CD4-positive, CD25-positive, alpha-beta regulatory T cell (primary cell): ENCODE measurements around the gene FBXO15. TPM values are rescaled to one million over a fixed set of nuclear protein-coding genes. Genes with fewer than 3 reads are reported as not detected.

ENCODE experiments used
- ATAC-seq, 2 donors: fragments of 150-1000 bp; cut with Tn5 transposase; one replicate each; pipeline ENCODE4 v1.10.0; 2021; ENCODE audit warnings: low read depth in 2 of 2, moderate number of reproducible peaks in 2 of 2, moderate library complexity in 1 of 2
- DNase-seq, 3 donors: peaks; one replicate each; pipeline versions ENCODE4 v3.0.0 to v3.0.0-alpha.2; 2012 to 2022; ENCODE audit warnings: mixed read lengths in 1 of 3
- H3K27ac ChIP-seq: one replicate; pipeline ENCODE4 v1.7.0; 2013; ENCODE audit warnings: mild to moderate bottlenecking, low read length; ENCODE audit not compliant: insufficient read depth, poor library complexity, severe bottlenecking
- H3K27me3 ChIP-seq: one replicate; pipeline ENCODE4 v1.7.0; 2013; ENCODE audit warnings: low read length; ENCODE audit not compliant: control insufficient read depth, insufficient read depth
- H3K36me3 ChIP-seq: one replicate; pipeline ENCODE4 v1.7.0; 2013; ENCODE audit warnings: mild to moderate bottlenecking, low read length, moderate library complexity; ENCODE audit not compliant: control insufficient read depth, insufficient read depth
- H3K4me1 ChIP-seq: 2 replicates; pipeline ENCODE4 v1.7.0; 2013; ENCODE audit warnings: mild to moderate bottlenecking, low read length; ENCODE audit not compliant: insufficient read depth, control insufficient read depth, poor library complexity, severe bottlenecking
- H3K4me3 ChIP-seq: one replicate; pipeline ENCODE4 v1.7.0; 2013; ENCODE audit warnings: low read depth, mild to moderate bottlenecking, low read length, moderate library complexity
- H3K9me3 ChIP-seq, 2 experiments: 1 replicate in 1 of 2; 2 replicates in 1 of 2; pipeline ENCODE4 v1.7.0; 2013; ENCODE audit warnings: low read length in 2 of 2, mild to moderate bottlenecking in 1 of 2, moderate library complexity in 1 of 2; ENCODE audit not compliant: control insufficient read depth in 2 of 2
- H3K27ac Mint-ChIP-seq, 3 donors: one replicate each; pipeline ENCODE4 v1.8.0; 2020 to 2022; ENCODE audit warnings: mild to moderate bottlenecking in 3 of 3, mixed read lengths in 3 of 3, moderate library complexity in 2 of 3
- H3K27me3 Mint-ChIP-seq: one replicate; pipeline ENCODE4 v1.8.0; 2022; ENCODE audit warnings: mild to moderate bottlenecking, mixed read lengths
- H3K36me3 Mint-ChIP-seq: one replicate; pipeline ENCODE4 v1.8.0; 2020; ENCODE audit warnings: mixed read lengths
- H3K4me1 Mint-ChIP-seq, 4 donors: one replicate each; pipeline ENCODE4 v1.8.0; 2020 to 2022; ENCODE audit warnings: mixed read lengths in 4 of 4, mild to moderate bottlenecking in 1 of 4
- H3K4me3 Mint-ChIP-seq, 4 donors: one replicate each; pipeline ENCODE4 v1.8.0; 2020 to 2022; ENCODE audit warnings: mild to moderate bottlenecking in 4 of 4, mixed read lengths in 4 of 4, moderate library complexity in 3 of 4
- H3K9me3 Mint-ChIP-seq, 7 donors: one replicate each; pipeline ENCODE4 v1.8.0; 2020 to 2022; ENCODE audit warnings: mixed read lengths in 7 of 7, mild to moderate bottlenecking in 3 of 7, moderate library complexity in 2 of 7
- polyA plus RNA-seq, 4 donors: library from polyadenylated mRNA; unstranded; fragments of 300-500 nt; fragmentation: Illumina TruSeq; gene quantifications; one replicate each; pipeline ENCODE4 v1.2.3, GENCODE V29; 2021
- total RNA-seq: library from RNA; stranded (reverse); gene quantifications from one replicate; pipeline ENCODE4 v1.2.3, GENCODE V29; 2022

The FBXO15 gene
- total and polyA plus RNA-seq, 5 donors from 2014 or later, result 1.1 to 3.0 (median 1.2) TPM; not detected in 1

DNA sequence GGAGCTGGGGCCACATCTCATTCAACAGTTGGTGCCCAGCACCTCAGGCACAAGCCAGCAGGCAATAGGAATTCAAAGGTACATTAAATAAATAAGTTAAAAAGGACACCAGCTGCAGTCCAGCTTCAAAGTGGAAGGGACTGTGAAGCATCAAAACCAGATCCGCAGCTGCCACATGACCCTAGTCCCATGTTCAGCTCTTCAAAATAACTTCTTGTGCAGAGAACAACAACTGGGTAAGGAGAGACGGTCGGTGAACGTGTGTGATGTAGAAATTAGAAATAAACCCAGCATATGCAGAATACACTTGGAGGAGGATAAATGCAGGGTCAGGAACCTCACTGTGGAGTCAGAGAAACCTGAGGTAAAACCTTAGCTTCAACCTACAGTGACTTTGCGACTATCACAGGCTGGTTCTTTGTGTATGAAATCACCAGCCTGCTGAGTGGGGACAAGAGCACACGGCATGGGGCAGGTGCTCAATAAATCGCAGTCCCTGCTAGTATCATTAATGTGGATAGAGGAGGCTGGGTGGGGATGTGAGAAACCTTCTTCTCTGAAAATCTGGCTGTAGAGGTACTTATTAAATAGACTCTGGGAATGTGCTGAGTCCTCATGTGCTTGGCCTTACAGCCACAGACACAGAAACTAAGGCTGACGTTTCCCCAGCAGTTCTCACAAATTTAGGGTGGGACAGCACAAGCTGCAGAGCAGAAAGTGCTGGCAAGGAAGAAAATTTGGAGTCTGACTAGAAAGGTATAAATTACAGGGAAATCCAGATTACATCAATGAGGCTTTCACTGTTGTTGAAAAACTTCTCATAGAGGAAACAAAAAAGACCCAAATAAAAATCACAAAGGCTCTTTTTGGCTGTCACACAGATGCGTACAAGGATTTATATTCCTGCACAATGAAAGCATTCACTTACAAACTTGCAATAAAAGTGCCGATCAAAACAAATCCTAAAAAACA is 20.7 kb downstream of the FBXO15 start:
- H3K9me3 Mint-ChIP-seq, result no peaks in the 10 kb centered on the region
- H3K27me3 Mint-ChIP-seq, result peaks cover 26% of the 10 kb centered on the region
- no peak overlapping the region for H3K27ac Mint-ChIP-seq
- no peaks in the 10 kb centered on the region for H3K36me3 Mint-ChIP-seq
- DNase-seq (no peak), ATAC-seq (no peak)
- Histone ChIP-seq H3K36me3 (no peaks in the 10 kb centered on the region), H3K4me3 (no peak overlapping the region), H3K27ac (no peak overlapping the region), H3K9me3 (no peaks in the 10 kb centered on the region), H3K27me3 (no peaks in the 10 kb centered on the region), H3K4me1 (no peaks in the 10 kb centered on the region)
- no peaks in the 10 kb centered on the region for H3K4me1 Mint-ChIP-seq
- no peak overlapping the region for H3K4me3 Mint-ChIP-seq

DNA sequence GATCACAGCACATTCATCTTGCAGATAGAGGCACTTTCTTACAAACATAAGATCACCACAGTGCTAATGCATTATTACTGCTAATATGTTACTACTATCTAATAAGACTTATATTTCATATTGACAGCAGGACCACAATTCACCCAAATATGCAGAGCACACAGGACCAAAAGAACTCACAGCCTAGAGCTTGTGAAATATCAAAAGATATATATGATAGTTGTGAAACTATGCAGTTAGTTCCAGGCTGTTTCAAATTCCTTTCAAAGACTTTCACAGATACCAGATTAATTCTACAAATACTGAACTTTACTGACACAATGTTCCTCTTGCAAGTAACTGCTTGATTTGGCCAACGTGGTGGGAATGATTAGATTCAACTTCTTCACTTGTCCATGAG is 23.0 kb downstream of the FBXO15 start:
- Mint-ChIP-seq H3K9me3 (peaks cover 0 to 2% (median 0%) of the 10 kb centered on the region in 7 donors), H3K27ac (no peak overlapping the region), H3K4me1 (no peaks in the 10 kb centered on the region), H3K4me3 (no peak overlapping the region), H3K27me3 (peaks cover 31% of the 10 kb centered on the region), H3K36me3 (no peaks in the 10 kb centered on the region)
- ATAC-seq, result no peak
- no peaks in the 10 kb centered on the region for H3K9me3 ChIP-seq
- H3K4me1 ChIP-seq, result no peaks in the 10 kb centered on the region
- no peak overlapping the region for H3K4me3 ChIP-seq
- H3K27ac ChIP-seq, result no peak overlapping the region
- no peaks in the 10 kb centered on the region for H3K27me3 ChIP-seq
- H3K36me3 ChIP-seq, result no peaks in the 10 kb centered on the region
- DNase-seq, result no peak

DNA sequence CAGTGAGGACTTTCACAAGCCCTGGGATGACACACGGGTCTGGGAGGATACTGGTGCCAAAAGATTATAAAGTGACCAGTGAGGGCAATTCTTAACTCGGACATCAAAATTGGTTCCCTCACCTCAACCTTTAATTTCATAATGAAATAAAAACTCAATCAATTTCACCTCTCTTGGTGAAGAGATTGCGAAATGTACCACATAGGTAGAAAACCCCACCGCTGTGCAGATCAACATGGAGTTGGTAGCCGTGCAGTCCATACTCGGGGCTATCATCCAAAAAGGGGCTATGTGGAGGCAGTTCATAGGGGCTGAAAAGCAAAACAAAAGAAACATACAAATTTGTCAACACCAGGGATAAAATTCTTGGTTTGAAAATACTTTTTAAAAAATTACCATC is 24.4 kb downstream of the FBXO15 start:
- H3K4me3 ChIP-seq, result no peak overlapping the region
- no peak overlapping the region for H3K27ac ChIP-seq
- Mint-ChIP-seq H3K36me3 (no peaks in the 10 kb centered on the region), H3K9me3 (peaks cover 0 to 2% (median 0%) of the 10 kb centered on the region in 7 donors), H3K4me1 (no peaks in the 10 kb centered on the region), H3K27ac (no peak overlapping the region), H3K4me3 (no peak overlapping the region), H3K27me3 (peaks cover 27% of the 10 kb centered on the region)
- ATAC-seq (no peak), DNase-seq (no peak)
- no peaks in the 10 kb centered on the region for H3K27me3 ChIP-seq
- no peaks in the 10 kb centered on the region for H3K4me1 ChIP-seq
- H3K36me3 ChIP-seq, result no peaks in the 10 kb centered on the region
- H3K9me3 ChIP-seq, result no peaks in the 10 kb centered on the region

DNA sequence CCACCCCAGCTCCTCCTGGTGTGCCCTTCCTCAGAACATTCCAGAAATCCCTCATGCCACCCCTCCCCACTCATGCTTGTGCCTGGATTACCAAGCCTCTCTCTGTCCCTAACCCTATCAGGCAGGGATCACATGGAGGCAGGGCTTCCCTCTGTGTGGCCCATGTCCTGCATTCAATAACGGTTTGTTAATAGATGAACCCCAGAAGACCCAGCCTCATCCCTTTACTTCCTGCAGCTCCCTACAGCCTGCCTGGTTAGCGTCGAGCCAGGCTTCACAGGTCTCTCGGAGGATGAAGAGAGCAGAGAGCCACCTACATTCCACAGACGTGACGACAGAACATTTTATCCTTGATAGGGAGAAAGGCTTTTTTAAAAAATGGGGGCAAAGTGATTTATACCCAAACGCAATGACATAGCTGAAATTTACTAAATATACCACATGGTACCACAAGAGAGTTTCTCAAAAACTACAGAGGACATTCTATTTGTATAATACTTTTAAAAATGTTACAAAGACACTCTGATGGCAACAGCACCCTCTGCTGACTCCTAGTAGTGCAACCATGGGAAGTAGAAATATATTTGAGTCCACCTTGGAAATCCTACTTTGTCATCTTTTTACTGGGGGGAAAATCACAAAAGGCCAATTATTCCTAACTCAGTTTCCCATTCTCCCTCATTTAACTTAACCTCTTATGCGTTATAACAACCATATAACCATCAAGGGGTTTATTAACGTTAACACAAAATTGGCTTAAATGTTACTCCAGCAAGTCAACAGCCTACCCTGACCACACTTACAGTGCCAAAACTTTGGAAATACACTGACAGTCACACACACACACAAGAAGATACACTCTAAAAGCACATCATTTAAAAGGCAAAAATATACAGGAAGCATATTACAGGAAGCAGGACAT is 30.7 kb downstream of the FBXO15 start:
- peak in 2 of 3 donors; percentile 41 to 64 for DNase-seq
- H3K27me3 ChIP-seq, result no peaks in the 10 kb centered on the region
- Mint-ChIP-seq H3K27ac (no peak overlapping the region), H3K9me3 (peaks cover 0 to 4% (median 0%) of the 10 kb centered on the region in 7 donors), H3K27me3 (peaks cover 9% of the 10 kb centered on the region), H3K4me1 (peaks cover 0 to 11% (median 3%) of the 10 kb centered on the region in 4 donors), H3K36me3 (no peaks in the 10 kb centered on the region), H3K4me3 (no peak overlapping the region)
- H3K27ac ChIP-seq, result no peak overlapping the region
- no peaks in the 10 kb centered on the region for H3K4me1 ChIP-seq
- no peaks in the 10 kb centered on the region for H3K36me3 ChIP-seq
- H3K9me3 ChIP-seq, result no peaks in the 10 kb centered on the region
- no peak overlapping the region for H3K4me3 ChIP-seq
- ATAC-seq, result peak in 1 of 2 donors; percentile 37

DNA sequence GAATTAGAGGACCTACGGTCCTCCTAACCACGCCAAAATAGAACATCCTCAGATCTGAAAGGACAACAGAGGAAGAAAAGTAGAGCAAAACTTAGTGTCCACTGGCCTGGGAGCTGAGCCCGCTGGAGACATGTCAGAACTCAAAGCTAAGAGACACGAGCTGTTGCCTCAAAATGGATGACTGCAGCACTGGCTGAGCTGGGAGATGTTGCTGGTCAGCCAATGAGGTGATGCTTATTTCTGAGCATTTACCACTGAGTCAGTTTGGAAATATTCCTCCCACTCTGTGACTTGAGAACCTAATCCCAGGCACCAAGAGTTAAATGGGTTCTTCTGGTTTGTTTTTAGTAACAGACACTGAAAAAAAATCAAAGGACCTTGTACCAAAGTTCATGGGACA is 32.6 kb downstream of the FBXO15 start:
- no peak for ATAC-seq
- H3K36me3 ChIP-seq, result no peaks in the 10 kb centered on the region
- peaks cover 9% of the 10 kb centered on the region for H3K27me3 Mint-ChIP-seq
- no peak overlapping the region for H3K27ac ChIP-seq
- H3K27ac Mint-ChIP-seq, result peak overlapping the region in 1 of 3 donors; percentile 18
- no peaks in the 10 kb centered on the region for H3K9me3 ChIP-seq
- H3K4me3 ChIP-seq, result no peak overlapping the region
- peaks cover 0 to 4% (median 1%) of the 10 kb centered on the region in 7 donors for H3K9me3 Mint-ChIP-seq
- no peak overlapping the region for H3K4me3 Mint-ChIP-seq
- DNase-seq, result no peak
- H3K36me3 Mint-ChIP-seq, result no peaks in the 10 kb centered on the region
- peaks cover 0 to 11% (median 3%) of the 10 kb centered on the region in 4 donors for H3K4me1 Mint-ChIP-seq
- H3K4me1 ChIP-seq, result no peaks in the 10 kb centered on the region
- no peaks in the 10 kb centered on the region for H3K27me3 ChIP-seq

DNA sequence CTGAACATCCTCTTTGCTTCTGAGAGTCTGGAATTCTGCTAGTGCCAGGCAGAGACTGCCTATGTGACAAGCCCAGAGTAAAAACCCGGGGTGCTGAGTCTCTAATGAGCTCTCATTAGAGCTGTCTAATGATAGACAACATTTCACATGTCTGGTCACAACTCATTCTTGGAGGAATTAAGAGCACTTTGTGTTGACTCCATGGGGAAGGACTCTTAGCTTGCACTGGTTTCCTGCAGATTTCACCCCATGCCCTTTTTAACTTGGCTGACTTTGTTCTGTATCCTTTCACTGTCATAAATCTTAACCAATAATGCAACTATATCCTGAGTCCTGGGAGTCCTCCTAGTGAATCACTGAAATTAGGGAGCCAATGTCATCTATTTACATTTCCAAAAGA is 33.5 kb downstream of the FBXO15 start:
- H3K4me1 Mint-ChIP-seq, result peaks cover 0 to 11% (median 4%) of the 10 kb centered on the region in 4 donors
- H3K36me3 ChIP-seq, result no peaks in the 10 kb centered on the region
- no peaks in the 10 kb centered on the region for H3K4me1 ChIP-seq
- no peaks in the 10 kb centered on the region for H3K36me3 Mint-ChIP-seq
- H3K27me3 Mint-ChIP-seq, result peaks cover 9% of the 10 kb centered on the region
- no peak overlapping the region for H3K4me3 ChIP-seq
- no peaks in the 10 kb centered on the region for H3K27me3 ChIP-seq
- H3K9me3 ChIP-seq, result no peaks in the 10 kb centered on the region
- ATAC-seq, result no peak
- no peak overlapping the region for H3K4me3 Mint-ChIP-seq
- peaks cover 0 to 7% (median 1%) of the 10 kb centered on the region in 7 donors for H3K9me3 Mint-ChIP-seq
- no peak overlapping the region for H3K27ac Mint-ChIP-seq
- no peak for DNase-seq
- no peak overlapping the region for H3K27ac ChIP-seq

DNA sequence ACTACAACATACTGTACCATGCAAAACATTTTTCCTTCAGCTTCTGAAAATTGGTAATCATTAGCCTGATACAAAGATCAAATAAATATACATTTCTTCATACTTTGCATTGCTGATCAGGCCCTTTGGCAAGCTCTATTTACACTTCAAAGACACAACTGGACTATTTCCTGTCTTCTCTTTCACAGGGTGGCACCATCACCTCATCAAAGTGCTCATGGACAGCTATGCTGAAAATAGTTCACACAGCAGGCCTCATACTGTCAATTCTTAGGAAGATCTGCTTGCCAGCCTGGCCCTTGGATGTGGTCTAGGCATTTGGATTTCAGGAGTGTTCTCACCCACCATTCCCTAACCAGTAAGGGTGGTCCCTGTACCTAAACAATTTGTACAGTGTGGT is 33.9 kb downstream of the FBXO15 start:
- Histone ChIP-seq H3K27ac (no peak overlapping the region), H3K27me3 (no peaks in the 10 kb centered on the region), H3K9me3 (peaks cover 0 to 1% of the 10 kb centered on the region in 2 experiments), H3K4me1 (no peaks in the 10 kb centered on the region), H3K36me3 (no peaks in the 10 kb centered on the region), H3K4me3 (no peak overlapping the region)
- Mint-ChIP-seq H3K4me3 (no peak overlapping the region), H3K4me1 (peaks cover 0 to 11% (median 5%) of the 10 kb centered on the region in 4 donors), H3K27me3 (peaks cover 9% of the 10 kb centered on the region), H3K9me3 (peaks cover 0 to 11% (median 1%) of the 10 kb centered on the region in 7 donors), H3K27ac (no peak overlapping the region), H3K36me3 (no peaks in the 10 kb centered on the region)
- ATAC-seq, result peak in 1 of 2 donors; percentile 58
- peak in 1 of 3 donors; percentile 39 for DNase-seq
